Liver (tissue), 9 donors: Measurements from ENCODE around the gene KANK3. TPM values are rescaled to one million over a fixed set of nuclear protein-coding genes. Genes with fewer than 3 reads are reported as not detected.

ENCODE experiments used
- DNase-seq: peaks from one replicate; pipeline ENCODE4 v3.0.0-alpha.2; 2017; ENCODE audit warnings: low spot score
- H3K27ac ChIP-seq, 2 donors: one replicate each; pipeline ENCODE4 v1.7.0; 2013; ENCODE audit warnings: inconsistent platforms in 2 of 2, low read length in 2 of 2, control low read depth in 1 of 2, low read depth in 1 of 2, mild to moderate bottlenecking in 1 of 2
- H3K27me3 ChIP-seq, 4 donors: one replicate each; pipeline versions ENCODE4 v1.6.1 to v1.7.0; 2013; ENCODE audit warnings: low read length in 3 of 4, inconsistent platforms in 1 of 4, mild to moderate bottlenecking in 1 of 4, moderate library complexity in 1 of 4; ENCODE audit not compliant: control insufficient read depth in 4 of 4, insufficient read depth in 4 of 4
- H3K36me3 ChIP-seq, 4 donors: one replicate each; pipeline versions ENCODE4 v1.6.1 to v1.7.0; 2013; ENCODE audit warnings: low read length in 3 of 4, mild to moderate bottlenecking in 3 of 4, low read depth in 1 of 4, moderate library complexity in 1 of 4; ENCODE audit not compliant: control insufficient read depth in 4 of 4, insufficient read depth in 3 of 4
- H3K4me1 ChIP-seq, 4 donors: one replicate each; pipeline versions ENCODE4 v1.6.1 to v1.7.0; 2013; ENCODE audit warnings: low read length in 3 of 4, mild to moderate bottlenecking in 3 of 4, moderate library complexity in 1 of 4; ENCODE audit not compliant: control insufficient read depth in 4 of 4, insufficient read depth in 4 of 4
- H3K4me3 ChIP-seq, 3 donors: one replicate each; pipeline versions ENCODE4 v1.6.1 to v1.7.0; 2013; ENCODE audit warnings: low read length in 3 of 3, control low read depth in 1 of 3, low read depth in 1 of 3, mild to moderate bottlenecking in 1 of 3
- H3K9ac ChIP-seq, 2 donors: one replicate each; pipeline ENCODE4 v1.7.0; 2013; ENCODE audit warnings: low read length in 2 of 2, mild to moderate bottlenecking in 2 of 2, moderate library complexity in 2 of 2, control low read depth in 1 of 2, low read depth in 1 of 2
- H3K9me3 ChIP-seq, 4 donors: one replicate each; pipeline versions ENCODE4 v1.6.1 to v1.7.0; 2013; ENCODE audit warnings: low read length in 3 of 4; ENCODE audit not compliant: control insufficient read depth in 4 of 4
- ATF3 ChIP-seq: IDR thresholded peaks from 2 replicates; pipeline ENCODE4 v1.6.1; 2016; ENCODE audit warnings: antibody characterized with exemption
- CTCF ChIP-seq: fragments of 150-350 bp; IDR thresholded peaks from 2 replicates; pipeline ENCODE4 v1.5.1; 2017; ENCODE audit warnings: improper control_type of control experiment, low read depth, low read length; ENCODE audit not compliant: missing input control
- EGR1 ChIP-seq, 2 donors: IDR thresholded peaks; 2 replicates each; pipeline ENCODE4 v1.6.1; 2016 to 2018; ENCODE audit warnings: antibody characterized with exemption in 2 of 2, low read depth in 2 of 2
- FOXA1 ChIP-seq: IDR thresholded peaks from 2 replicates; pipeline ENCODE4 v1.6.1; 2016; ENCODE audit warnings: antibody characterized with exemption
- FOXA2 ChIP-seq: IDR thresholded peaks from 2 replicates; pipeline ENCODE4 v1.6.1; 2016; ENCODE audit warnings: antibody characterized with exemption
- GABPA ChIP-seq, 2 donors: IDR thresholded peaks in 1 of 2; conservative IDR thresholded peaks in 1 of 2; 2 replicates each; pipeline ENCODE4 v1.6.1; 2016; ENCODE audit warnings: antibody characterized with exemption in 2 of 2, mild to moderate bottlenecking in 1 of 2, moderate library complexity in 1 of 2
- HNF4G ChIP-seq: IDR thresholded peaks from 2 replicates; pipeline ENCODE4 v1.6.1; 2016; ENCODE audit warnings: antibody characterized with exemption
- JUND ChIP-seq, 2 donors: IDR thresholded peaks; 2 replicates each; pipeline ENCODE4 v1.6.1; 2016; ENCODE audit warnings: antibody characterized with exemption in 2 of 2
- MAX ChIP-seq: IDR thresholded peaks from 2 replicates; pipeline ENCODE4 v1.6.1; 2016; ENCODE audit warnings: antibody characterized with exemption
- NR2F2 ChIP-seq: IDR thresholded peaks from 2 replicates; pipeline ENCODE4 v1.6.1; 2016; ENCODE audit warnings: antibody characterized with exemption
- RAD21 ChIP-seq, 2 donors: IDR thresholded peaks; 2 replicates each; pipeline ENCODE4 v1.6.1; 2016; ENCODE audit warnings: antibody characterized with exemption in 2 of 2, mild to moderate bottlenecking in 2 of 2
- REST ChIP-seq: IDR thresholded peaks from 2 replicates; pipeline ENCODE4 v1.6.1; 2016; ENCODE audit warnings: antibody characterized with exemption, mild to moderate bottlenecking
- RXRA ChIP-seq, 2 donors: IDR thresholded peaks; 2 replicates each; pipeline ENCODE4 v1.6.1; 2017 to 2018; ENCODE audit warnings: antibody characterized with exemption in 2 of 2, mild to moderate bottlenecking in 1 of 2
- SP1 ChIP-seq: IDR thresholded peaks from 2 replicates; pipeline ENCODE4 v1.6.1; 2018; ENCODE audit warnings: antibody characterized with exemption, mild to moderate bottlenecking
- TAF1 ChIP-seq: conservative IDR thresholded peaks from 2 replicates; pipeline ENCODE4 v1.6.1; 2016; ENCODE audit warnings: antibody characterized with exemption, mild to moderate bottlenecking
- YY1 ChIP-seq: IDR thresholded peaks from 2 replicates; pipeline ENCODE4 v1.6.1; 2016; ENCODE audit warnings: antibody characterized with exemption, mild to moderate bottlenecking
- ZBTB33 ChIP-seq: IDR thresholded peaks from 2 replicates; pipeline ENCODE4 v1.6.1; 2016; ENCODE audit warnings: antibody characterized with exemption
- WGBS: extraction: QIAGEN DNeasy Blood & Tissue Kit; methylation state at CpG from one replicate; pipeline ENCODE4 v1.1.7; 2013; 5-methylcytosine and 5-hydroxymethylcytosine counted together
- polyA plus RNA-seq, 2 donors: library from polyadenylated mRNA; stranded (reverse) in 1 of 2; unstranded in 1 of 2; fragments of 200-250 nt in 1 of 2; fragments of >200 nt in 1 of 2; fragmentation: Nextera tagmentation in 1 of 2; extraction: Ambion mirVana in 1 of 2; gene quantifications; one replicate each; pipeline versions ENCODE4 v1.2.1 to v1.2.3, GENCODE V29; 2013 to 2015
- total RNA-seq, 2 donors: library from RNA; depleted of rRNA; stranded (reverse); fragments of >200 nt; gene quantifications; one replicate each; pipeline ENCODE4 v1.2.3, GENCODE V29; 2014
- donor health status: healthy.
- donor health status: healthy.
- donor health status: healthy.
- donor health status: healthy.
- donor health status: healthy.

Gene KANK3
- total and polyA plus RNA-seq, 4 donors, result 0.44 to 4.5 (median 3.4) TPM

- peaks cover 0 to 4% (median 1%) of the 10 kb centered on the region in 4 donors for H3K27me3 ChIP-seq
- TF ChIP-seq HNF4G, result no peak
- TF ChIP-seq ATF3, result no peak
- no peak for TF ChIP-seq FOXA2
- no peak for TF ChIP-seq YY1
- TF ChIP-seq JUND (IDR thresholded peaks at IDR 0.05), result no peak
- no peak for TF ChIP-seq GABPA (IDR thresholded peaks at IDR 0.05 in 1 of 2, conservative IDR thresholded peaks at IDR 0.05 in 1 of 2)
- H3K4me1 ChIP-seq, result peaks cover 3 to 21% (median 11%) of the 10 kb centered on the region in 4 donors
- no peak overlapping the region for H3K4me3 ChIP-seq
- H3K27ac ChIP-seq, result no peak overlapping the region
- no peak overlapping the region for H3K9ac ChIP-seq
- DNase-seq, result no peak
- WGBS, result 82% methylated on average over 7 of the region's 7 CpGs
- no peaks in the 10 kb centered on the region for H3K36me3 ChIP-seq
- no peaks in the 10 kb centered on the region for H3K9me3 ChIP-seq
Observed at GRCh38 chr19:8337728-8338127, 5.3 kb downstream of the KANK3 start.

- peaks cover 0 to 4% (median 1%) of the 10 kb centered on the region in 4 donors for H3K27me3 ChIP-seq
- H3K4me1 ChIP-seq, result peaks cover 3 to 20% (median 10%) of the 10 kb centered on the region in 4 donors
- H3K36me3 ChIP-seq, result no peaks in the 10 kb centered on the region
- H3K9me3 ChIP-seq, result no peaks in the 10 kb centered on the region
- no peak overlapping the region for H3K27ac ChIP-seq
- WGBS, result 63% methylated on average over 8 of the region's 8 CpGs
- TF ChIP-seq SP1 (no peak), HNF4G (no peak), TAF1 (no peak), NR2F2 (no peak), RXRA (IDR thresholded peaks at IDR 0.05) (no peak), MAX (no peak), EGR1 (IDR thresholded peaks at IDR 0.05; ENCODE audit: low read depth in 2 of 2) (no peak), FOXA1 (no peak), YY1 (no peak), JUND (IDR thresholded peaks at IDR 0.05) (no peak), FOXA2 (no peak), CTCF (no peak), ZBTB33 (no peak), REST (no peak), ATF3 (no peak), RAD21 (IDR thresholded peaks at IDR 0.05) (no peak), GABPA (IDR thresholded peaks at IDR 0.05 in 1 of 2, conservative IDR thresholded peaks at IDR 0.05 in 1 of 2) (no peak)
- no peak overlapping the region for H3K4me3 ChIP-seq
- H3K9ac ChIP-seq, result no peak overlapping the region
- no peak for DNase-seq
Observed at GRCh38 chr19:8336660-8337059, 6.4 kb downstream of the KANK3 start.
